Rectal smooth muscle tissue (tissue), 1 donor: Measurements from ENCODE around the gene IQSEC1.

Experiments used
- H3K27ac ChIP-seq: one replicate; pipeline ENCODE4 v1.7.0; 2013; ENCODE audit warnings: low read depth, low read length, inconsistent platforms
- H3K27me3 ChIP-seq: one replicate; pipeline ENCODE4 v1.7.0; 2013; ENCODE audit warnings: low read length; ENCODE audit not compliant: control insufficient read depth, insufficient read depth
- H3K36me3 ChIP-seq: one replicate; pipeline ENCODE4 v1.7.0; 2013; ENCODE audit warnings: low read length; ENCODE audit not compliant: control insufficient read depth, insufficient read depth
- H3K4me1 ChIP-seq: one replicate; pipeline ENCODE4 v1.7.0; 2013; ENCODE audit warnings: low read length; ENCODE audit not compliant: control insufficient read depth, insufficient read depth
- H3K4me3 ChIP-seq: one replicate; pipeline ENCODE4 v1.7.0; 2013; ENCODE audit warnings: low read length
- H3K9ac ChIP-seq: one replicate; pipeline ENCODE4 v1.7.0; 2013; ENCODE audit warnings: low read length

Gene IQSEC1

GRCh38 chr3:13079051-13079450, 5.8 kb upstream of the IQSEC1 start:
- H3K4me3 ChIP-seq, result no peak overlapping the region
- H3K36me3 ChIP-seq, result no peaks in the 10 kb centered on the region
- no peaks in the 10 kb centered on the region for H3K4me1 ChIP-seq
- H3K27me3 ChIP-seq, result peaks cover 11% of the 10 kb centered on the region
- no peak overlapping the region for H3K9ac ChIP-seq
- H3K27ac ChIP-seq, result no peak overlapping the region

DNA sequence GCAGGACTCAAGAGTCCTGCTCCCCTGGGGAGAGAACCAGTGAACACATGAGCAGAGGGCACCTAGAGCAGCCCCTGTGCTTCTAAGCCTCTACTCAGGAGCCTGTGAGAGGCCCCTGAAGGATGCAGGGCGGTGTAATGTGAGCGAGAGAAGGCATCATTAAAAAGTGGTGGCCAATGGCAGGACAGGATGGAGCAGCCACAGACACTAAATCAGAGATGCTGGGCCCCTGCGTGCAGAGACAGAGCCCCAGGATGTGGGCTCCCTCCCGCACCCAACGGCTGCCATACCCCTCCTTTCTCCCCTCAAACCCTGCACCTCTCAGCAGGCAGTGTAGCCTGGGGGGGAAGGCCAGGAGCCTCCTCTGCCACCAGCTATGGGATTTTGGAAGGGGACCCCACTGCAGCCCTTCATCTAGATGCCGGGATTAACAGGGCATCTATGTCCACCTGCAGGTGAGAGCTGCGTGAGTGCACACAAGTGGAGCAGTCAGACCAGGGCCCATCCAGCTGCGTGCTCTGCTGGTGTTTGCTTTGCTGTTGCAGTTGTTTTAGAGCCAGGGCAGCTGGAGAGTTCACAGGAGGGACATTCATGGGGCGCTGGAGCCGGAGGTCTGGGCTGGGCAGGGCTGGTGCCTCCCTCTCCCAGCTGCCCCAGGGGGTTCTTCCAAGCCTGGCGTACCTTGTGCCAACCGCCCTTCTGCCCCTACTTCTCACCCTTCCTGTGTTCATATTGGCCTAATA, 5.1 kb upstream of the IQSEC1 start:
- H3K36me3 ChIP-seq, result no peaks in the 10 kb centered on the region
- peaks cover 15% of the 10 kb centered on the region for H3K27me3 ChIP-seq
- no peak overlapping the region for H3K27ac ChIP-seq
- no peak overlapping the region for H3K4me3 ChIP-seq
- H3K9ac ChIP-seq, result no peak overlapping the region
- H3K4me1 ChIP-seq, result no peaks in the 10 kb centered on the region

- no peak overlapping the region for H3K27ac ChIP-seq
- peaks cover 15% of the 10 kb centered on the region for H3K27me3 ChIP-seq
- no peak overlapping the region for H3K9ac ChIP-seq
- H3K4me1 ChIP-seq, result no peaks in the 10 kb centered on the region
- no peak overlapping the region for H3K4me3 ChIP-seq
- no peaks in the 10 kb centered on the region for H3K36me3 ChIP-seq
Measured at GRCh38 chr3:13077431-13078162, 4.4 kb upstream of the IQSEC1 start.

DNA sequence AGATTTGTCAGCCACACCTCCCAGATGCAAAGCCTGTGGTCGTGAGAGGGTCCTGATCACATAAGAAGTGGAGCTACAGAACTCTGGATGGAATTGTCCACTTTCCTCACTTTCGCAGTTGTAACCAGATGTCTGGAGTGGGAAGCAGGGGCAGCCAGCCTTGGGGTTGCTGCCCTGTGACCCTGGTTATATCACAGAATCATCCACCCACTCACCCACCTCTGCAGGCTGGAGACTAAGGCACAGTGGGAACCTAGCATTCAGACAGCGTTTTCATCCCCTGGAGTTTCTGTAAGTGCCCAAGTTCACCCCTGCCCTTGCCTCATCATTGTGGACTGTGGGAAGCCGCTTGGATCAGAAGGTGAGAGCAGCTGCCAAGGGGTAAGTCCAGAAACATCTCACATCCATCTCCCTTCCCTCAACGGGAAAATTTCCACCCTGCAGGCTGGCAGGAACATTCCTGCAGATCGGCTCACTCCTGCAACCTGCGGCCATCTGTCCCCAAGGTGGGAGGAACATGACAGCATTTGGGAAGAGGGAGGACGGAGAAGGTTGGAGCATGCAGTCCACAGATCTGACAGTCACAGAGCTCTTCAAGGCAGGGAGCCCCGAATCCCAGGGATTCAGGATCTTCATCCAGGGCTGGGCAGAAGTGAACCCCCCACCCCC, 2.9 kb upstream of the IQSEC1 start:
- H3K27ac ChIP-seq, result no peak overlapping the region
- no peak overlapping the region for H3K4me3 ChIP-seq
- H3K27me3 ChIP-seq, result peaks cover 15% of the 10 kb centered on the region
- no peaks in the 10 kb centered on the region for H3K36me3 ChIP-seq
- no peaks in the 10 kb centered on the region for H3K4me1 ChIP-seq
- H3K9ac ChIP-seq, result no peak overlapping the region

GRCh38 chr3:13075318-13075717, 2.1 kb upstream of the IQSEC1 start:
- no peak overlapping the region for H3K4me3 ChIP-seq
- H3K36me3 ChIP-seq, result no peaks in the 10 kb centered on the region
- H3K27ac ChIP-seq, result no peak overlapping the region
- H3K9ac ChIP-seq, result no peak overlapping the region
- H3K27me3 ChIP-seq, result peaks cover 15% of the 10 kb centered on the region
- no peaks in the 10 kb centered on the region for H3K4me1 ChIP-seq

DNA sequence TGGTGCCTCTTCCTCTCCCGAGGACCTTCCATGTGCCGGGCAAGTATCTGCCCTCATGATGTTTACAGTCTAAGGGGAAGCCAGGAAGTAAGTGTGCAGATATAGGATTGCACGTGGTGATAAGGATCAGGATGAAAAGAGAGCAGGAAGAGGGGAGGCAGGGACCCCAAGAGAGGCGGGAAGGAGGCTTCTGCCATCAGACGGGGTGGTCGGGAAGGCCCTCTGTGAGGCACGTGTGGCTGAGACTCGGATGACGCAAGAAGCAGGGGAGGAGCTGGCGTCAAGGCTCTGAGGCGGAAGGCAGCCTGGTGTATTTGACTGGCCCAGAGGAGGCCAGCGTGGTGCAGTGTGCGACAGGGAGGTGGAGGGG, 762 bp upstream of the IQSEC1 start:
- no peaks in the 10 kb centered on the region for H3K36me3 ChIP-seq
- no peak overlapping the region for H3K27ac ChIP-seq
- no peak overlapping the region for H3K9ac ChIP-seq
- no peaks in the 10 kb centered on the region for H3K4me1 ChIP-seq
- H3K27me3 ChIP-seq, result peaks cover 15% of the 10 kb centered on the region
- no peak overlapping the region for H3K4me3 ChIP-seq

- no peaks in the 10 kb centered on the region for H3K36me3 ChIP-seq
- H3K27ac ChIP-seq, result no peak overlapping the region
- no peaks in the 10 kb centered on the region for H3K4me1 ChIP-seq
- no peak overlapping the region for H3K9ac ChIP-seq
- H3K27me3 ChIP-seq, result peaks cover 15% of the 10 kb centered on the region
- no peak overlapping the region for H3K4me3 ChIP-seq
Measured at GRCh38 chr3:13072600-13073325, 466 bp downstream of the IQSEC1 start.

DNA sequence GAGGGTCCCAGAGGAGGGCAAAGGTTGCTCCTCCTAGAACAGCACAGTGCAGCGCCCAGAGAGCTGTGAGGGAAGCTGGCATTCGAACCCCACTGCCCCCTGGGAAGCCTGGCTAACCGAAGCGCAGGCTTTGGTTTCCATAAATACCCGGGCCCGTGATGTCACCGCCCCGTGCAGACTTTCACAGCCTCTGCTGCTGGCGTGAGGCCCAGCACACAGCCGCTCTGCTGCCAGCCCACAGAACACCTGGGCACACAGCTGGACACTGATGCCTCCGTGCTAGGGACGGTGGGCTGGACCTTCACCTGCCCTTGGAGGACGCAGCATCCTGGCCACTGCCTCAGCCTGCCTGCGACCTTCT, 1.0 kb downstream of the IQSEC1 start:
- Histone ChIP-seq H3K4me1 (no peaks in the 10 kb centered on the region), H3K27me3 (peaks cover 15% of the 10 kb centered on the region), H3K9ac (no peak overlapping the region), H3K4me3 (no peak overlapping the region), H3K36me3 (no peaks in the 10 kb centered on the region), H3K27ac (no peak overlapping the region)

- H3K4me1 ChIP-seq, result no peaks in the 10 kb centered on the region
- H3K4me3 ChIP-seq, result no peak overlapping the region
- no peak overlapping the region for H3K27ac ChIP-seq
- H3K9ac ChIP-seq, result no peak overlapping the region
- H3K36me3 ChIP-seq, result no peaks in the 10 kb centered on the region
- H3K27me3 ChIP-seq, result peaks cover 15% of the 10 kb centered on the region
Measured at GRCh38 chr3:13071695-13072094, 1.5 kb downstream of the IQSEC1 start.

- H3K9ac ChIP-seq, result no peak overlapping the region
- no peaks in the 10 kb centered on the region for H3K4me1 ChIP-seq
- no peak overlapping the region for H3K27ac ChIP-seq
- H3K36me3 ChIP-seq, result no peaks in the 10 kb centered on the region
- peaks cover 15% of the 10 kb centered on the region for H3K27me3 ChIP-seq
- no peak overlapping the region for H3K4me3 ChIP-seq
Measured at GRCh38 chr3:13070391-13071070, 2.7 kb downstream of the IQSEC1 start.

DNA sequence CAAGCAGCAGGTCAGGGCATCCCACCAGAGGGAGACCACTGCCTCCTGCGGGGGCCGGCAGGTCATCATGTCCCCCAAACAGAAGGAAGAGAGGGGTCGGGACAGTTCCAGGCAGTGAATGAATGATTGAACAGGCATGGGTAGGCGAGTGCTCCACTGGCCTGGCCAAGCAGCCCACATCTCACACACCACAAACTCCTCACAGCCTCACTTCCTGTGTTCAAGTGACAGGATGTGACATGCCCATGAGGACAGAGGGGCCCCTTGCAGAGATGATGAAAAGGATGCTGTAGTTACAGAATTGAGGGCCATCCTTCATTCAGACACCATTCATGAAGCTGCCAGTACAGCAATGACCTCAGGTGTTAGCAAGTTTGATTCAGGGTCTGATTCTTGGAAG, 3.7 kb downstream of the IQSEC1 start:
- Histone ChIP-seq H3K36me3 (no peaks in the 10 kb centered on the region), H3K4me3 (no peak overlapping the region), H3K9ac (no peak overlapping the region), H3K27ac (no peak overlapping the region), H3K4me1 (no peaks in the 10 kb centered on the region), H3K27me3 (peaks cover 8% of the 10 kb centered on the region)
